Measurements from ENCODE around the gene RPP25L.
A peak's percentile ranks its signal among the peaks of the same experiment; 100 is the strongest.

Gene RPP25L

GRCh38 chr9:34611811-34612787 lies at the start of gene RPP25L:
TSS of gene RPP25L (minus strand) at chr9:34612097. CDS start at chr9:34611296, 801 bp downstream.
- Histone ChIP-seq H3K27me3 (ENCODE audit: control insufficient read depth, low read length) (no peaks in the 10 kb centered on the region), H3K36me3 (ENCODE audit: control insufficient read depth, low read length) (peaks cover 19% of the 10 kb centered on the region), H3K79me2 (ENCODE audit: control insufficient read depth, low read length) (peaks cover 18% of the 10 kb centered on the region), H3F3A (ENCODE audit: control insufficient read depth, insufficient read depth) (no peaks in the 10 kb centered on the region), H3K9me2 (replicated peaks; ENCODE audit: control insufficient read depth, low read length) (no peaks in the 10 kb centered on the region), H3K27ac (ENCODE audit: low read depth, low read length) (peak within 1 kb of the TSS; percentile 30), H3K4me2 (ENCODE audit: low read length) (peak within 1 kb of the TSS; percentile 98), H3K4me1 (ENCODE audit: control insufficient read depth, low read length) (peaks cover 21% of the 10 kb centered on the region), H3K4me3 (ENCODE audit: low read length) (peak within 1 kb of the TSS; percentile 91), H3K9me3 (ENCODE audit: control insufficient read depth, insufficient read depth, low read length) (no peaks in the 10 kb centered on the region), H4K20me1 (ENCODE audit: control insufficient read depth, insufficient read depth, low read depth, low read length) (no peaks in the 10 kb centered on the region)
- TF ChIP-seq, protein P1, sequence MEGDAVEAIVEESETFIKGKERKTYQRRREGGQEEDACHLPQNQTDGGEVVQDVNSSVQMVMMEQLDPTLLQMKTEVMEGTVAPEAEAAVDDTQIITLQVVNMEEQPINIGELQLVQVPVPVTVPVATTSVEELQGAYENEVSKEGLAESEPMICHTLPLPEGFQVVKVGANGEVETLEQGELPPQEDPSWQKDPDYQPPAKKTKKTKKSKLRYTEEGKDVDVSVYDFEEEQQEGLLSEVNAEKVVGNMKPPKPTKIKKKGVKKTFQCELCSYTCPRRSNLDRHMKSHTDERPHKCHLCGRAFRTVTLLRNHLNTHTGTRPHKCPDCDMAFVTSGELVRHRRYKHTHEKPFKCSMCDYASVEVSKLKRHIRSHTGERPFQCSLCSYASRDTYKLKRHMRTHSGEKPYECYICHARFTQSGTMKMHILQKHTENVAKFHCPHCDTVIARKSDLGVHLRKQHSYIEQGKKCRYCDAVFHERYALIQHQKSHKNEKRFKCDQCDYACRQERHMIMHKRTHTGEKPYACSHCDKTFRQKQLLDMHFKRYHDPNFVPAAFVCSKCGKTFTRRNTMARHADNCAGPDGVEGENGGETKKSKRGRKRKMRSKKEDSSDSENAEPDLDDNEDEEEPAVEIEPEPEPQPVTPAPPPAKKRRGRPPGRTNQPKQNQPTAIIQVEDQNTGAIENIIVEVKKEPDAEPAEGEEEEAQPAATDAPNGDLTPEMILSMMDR (IDR thresholded peaks at IDR 0.05; ENCODE audit: low read depth, low read length, poor library complexity, severe bottlenecking) = no peak
- TF ChIP-seq EZH2phosphoT487 (IDR thresholded peaks at IDR 0.05; ENCODE audit: borderline replicate concordance, low read length) = no peak

DNA sequence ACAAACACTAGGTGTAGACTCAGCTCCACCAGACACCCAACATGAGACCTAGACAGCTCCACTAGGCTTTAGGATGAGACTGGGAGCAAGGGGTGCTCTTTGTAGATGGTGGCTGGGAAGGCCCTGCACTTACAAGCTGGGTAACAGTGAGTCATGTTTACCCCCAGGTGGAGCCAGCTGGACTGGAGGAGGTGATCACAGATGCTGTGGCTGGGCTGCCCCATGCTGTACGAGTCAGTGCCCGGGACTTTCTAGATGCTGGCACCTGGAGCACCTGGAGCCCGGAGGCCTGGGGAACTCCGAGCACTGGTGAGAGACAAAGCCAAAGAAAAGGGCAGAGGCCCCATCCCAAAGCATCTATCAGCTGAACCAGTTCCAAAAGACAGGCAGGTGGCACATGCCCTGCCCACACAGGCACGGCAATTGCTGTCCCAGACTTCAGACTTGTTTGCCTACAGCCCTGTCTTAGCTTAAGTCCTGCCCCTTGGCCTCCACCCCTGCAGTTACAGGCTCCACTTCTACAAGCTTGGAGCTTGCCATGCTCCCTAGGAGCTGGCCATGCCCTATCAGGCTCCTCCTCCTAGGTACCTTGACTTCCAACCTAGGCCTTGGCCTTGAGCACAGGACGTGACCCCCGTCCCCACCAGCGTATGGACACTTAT lies 47.8 kb upstream of the RPP25L start:
- no peaks in the 10 kb centered on the region for H4K20me1 ChIP-seq (ENCODE audit: control insufficient read depth, insufficient read depth, low read depth, low read length)
- no peak overlapping the region for H3K4me2 ChIP-seq (ENCODE audit: low read length)
- H3K4me1 ChIP-seq (ENCODE audit: control insufficient read depth, low read length) = peaks cover 3% of the 10 kb centered on the region
- H3K4me3 ChIP-seq (ENCODE audit: low read length) = no peak overlapping the region
- no peaks in the 10 kb centered on the region for H3K9me2 ChIP-seq (replicated peaks; ENCODE audit: control insufficient read depth, low read length)
- H3F3A ChIP-seq (ENCODE audit: control insufficient read depth, insufficient read depth) = no peaks in the 10 kb centered on the region
- TF ChIP-seq, protein P1 (IDR thresholded peaks at IDR 0.05; ENCODE audit: low read depth, low read length, poor library complexity, severe bottlenecking) = no peak
- no peak for TF ChIP-seq EZH2phosphoT487 (IDR thresholded peaks at IDR 0.05; ENCODE audit: borderline replicate concordance, low read length)
- no peaks in the 10 kb centered on the region for H3K79me2 ChIP-seq (ENCODE audit: control insufficient read depth, low read length)
- H3K27ac ChIP-seq (ENCODE audit: low read depth, low read length) = no peak overlapping the region
- H3K36me3 ChIP-seq (ENCODE audit: control insufficient read depth, low read length) = no peaks in the 10 kb centered on the region
- H3K27me3 ChIP-seq (ENCODE audit: control insufficient read depth, low read length) = peaks cover 17% of the 10 kb centered on the region
- no peaks in the 10 kb centered on the region for H3K9me3 ChIP-seq (ENCODE audit: control insufficient read depth, insufficient read depth, low read length)

DNA sequence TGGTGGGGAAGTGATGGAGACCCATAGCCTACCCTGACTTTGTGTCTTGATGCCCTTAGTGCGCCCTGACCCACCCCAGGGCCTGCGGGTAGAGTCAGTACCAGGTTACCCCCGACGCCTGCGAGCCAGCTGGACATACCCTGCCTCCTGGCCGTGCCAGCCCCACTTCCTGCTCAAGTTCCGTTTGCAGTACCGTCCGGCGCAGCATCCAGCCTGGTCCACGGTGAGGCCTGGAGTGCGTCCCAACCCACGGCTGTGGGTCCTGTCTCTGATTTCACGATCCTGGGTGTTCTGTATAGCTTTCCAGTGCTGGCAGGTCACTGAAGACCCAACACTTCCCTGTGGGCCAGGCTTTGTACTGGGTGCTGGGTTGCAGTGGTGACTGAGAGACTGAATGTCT lies 46.6 kb upstream of the RPP25L start:
- no peaks in the 10 kb centered on the region for H3K36me3 ChIP-seq (ENCODE audit: control insufficient read depth, low read length)
- H3F3A ChIP-seq (ENCODE audit: control insufficient read depth, insufficient read depth) = no peaks in the 10 kb centered on the region
- no peak overlapping the region for H3K4me3 ChIP-seq (ENCODE audit: low read length)
- no peaks in the 10 kb centered on the region for H3K79me2 ChIP-seq (ENCODE audit: control insufficient read depth, low read length)
- peaks cover 15% of the 10 kb centered on the region for H3K27me3 ChIP-seq (ENCODE audit: control insufficient read depth, low read length)
- no peaks in the 10 kb centered on the region for H3K9me2 ChIP-seq (replicated peaks; ENCODE audit: control insufficient read depth, low read length)
- TF ChIP-seq, protein P1 (IDR thresholded peaks at IDR 0.05; ENCODE audit: low read depth, low read length, poor library complexity, severe bottlenecking) = no peak
- no peak for TF ChIP-seq EZH2phosphoT487 (IDR thresholded peaks at IDR 0.05; ENCODE audit: borderline replicate concordance, low read length)
- H3K4me1 ChIP-seq (ENCODE audit: control insufficient read depth, low read length) = no peaks in the 10 kb centered on the region
- no peaks in the 10 kb centered on the region for H4K20me1 ChIP-seq (ENCODE audit: control insufficient read depth, insufficient read depth, low read depth, low read length)
- no peak overlapping the region for H3K4me2 ChIP-seq (ENCODE audit: low read length)
- H3K27ac ChIP-seq (ENCODE audit: low read depth, low read length) = no peak overlapping the region
- H3K9me3 ChIP-seq (ENCODE audit: control insufficient read depth, insufficient read depth, low read length) = no peaks in the 10 kb centered on the region
